K562 (cell line): Measurements from ENCODE around the gene PLD1. TPM values are rescaled to one million over a fixed set of nuclear protein-coding genes. Genes with fewer than 3 reads are reported as not detected.

ENCODE experiments used
- ATAC-seq: fragments of 200-7000 bp; cut with Tn5 transposase; 3 replicates; pipeline ENCODE4 v1.9.1; 2020; ENCODE audit warnings: moderate library complexity
- BruUV-seq: library from RNA; stranded (reverse); fragments of 400-500 nt; replicated peaks from 2 replicates; lab custom pipeline; 2021; lab: Mats Ljungman, UMichigan
- CTCF ChIA-PET: fragments of 300-600 bp; formaldehyde crosslinking; extraction: SDS; loops from one replicate; lab custom pipeline; 2021; ENCODE audit warnings: low intra/inter-chr PET ratio; lab: Yijun Ruan, JAX
- POLR2A ChIA-PET: fragments of 300-600, 350-650 bp; sonication (Branson Sonifier 250); formaldehyde crosslinking; extraction: SDS; loops from one replicate; lab custom pipeline; 2021; ENCODE audit warnings: antibody characterized with exemption, inconsistent platforms; lab: Yijun Ruan, JAX
- DNase-seq, 4 experiments: peaks; one replicate each; pipeline versions ENCODE4 v3.0.0 to v3.0.0-alpha.2; 2011 to 2018; ENCODE audit warnings: low spot score in 3 of 4, mixed read lengths in 3 of 4; ENCODE audit errors: extremely low read depth in 1 of 4
- FAIRE-seq: peaks from 2 replicates; lab custom pipeline; 2011; peaks lifted over from hg19 to GRCh38; lab: Jason Lieb, UNC
- H2AFZ ChIP-seq: 2 replicates; pipeline ENCODE4 v1.6.0; 2011; ENCODE audit warnings: low read depth, low read length, control low read depth, inconsistent platforms
- H3K27ac ChIP-seq: fragments of 200-600 bp; 3 replicates; pipeline ENCODE4 v1.8.0; 2011; ENCODE audit warnings: low read depth, mild to moderate bottlenecking, control low read depth, inconsistent platforms, low read length, moderate library complexity, mixed read lengths; ENCODE audit errors: extremely low read depth
- H3K27me3 ChIP-seq, 2 experiments: fragments of 300-600 bp in 1 of 2; 2 replicates in 1 of 2; 3 replicates in 1 of 2; pipeline versions ENCODE4 v1.6.0 to v1.8.0; 2011; ENCODE audit warnings: inconsistent platforms in 2 of 2, low read length in 2 of 2, mild to moderate bottlenecking in 1 of 2, mixed read lengths in 1 of 2, moderate library complexity in 1 of 2; ENCODE audit not compliant: control insufficient read depth in 2 of 2, insufficient read depth in 2 of 2
- H3K36me3 ChIP-seq: fragments of 300-600 bp; 3 replicates; pipeline ENCODE4 v1.8.0; 2011; ENCODE audit warnings: mild to moderate bottlenecking, low read length, inconsistent platforms; ENCODE audit not compliant: control insufficient read depth, insufficient read depth
- H3K4me1 ChIP-seq, 2 experiments: fragments of 200-600 bp in 1 of 2; replicated peaks in 1 of 2; 2 replicates in 1 of 2; 3 replicates in 1 of 2; pipeline versions ENCODE4 v1.5.1 to v1.8.0; 2011; ENCODE audit warnings: inconsistent platforms in 2 of 2, low read length in 2 of 2, mild to moderate bottlenecking in 1 of 2, mixed read lengths in 1 of 2, moderate library complexity in 1 of 2; ENCODE audit not compliant: control insufficient read depth in 2 of 2, insufficient read depth in 2 of 2
- H3K4me2 ChIP-seq: 2 replicates; pipeline ENCODE4 v1.6.1; 2011; ENCODE audit warnings: low read length, control low read depth, inconsistent platforms, mixed read lengths; ENCODE audit not compliant: insufficient read depth
- H3K4me3 ChIP-seq: fragments of 200-600 bp; sonication (generic), shearing (Covaris generic); 2 replicates; pipeline ENCODE4 v1.5.1; 2016; ENCODE audit warnings: control low read depth, inconsistent platforms
- H3K79me2 ChIP-seq: fragments of 200-600 bp; 3 replicates; pipeline ENCODE4 v1.8.0; 2011; ENCODE audit warnings: low read length, inconsistent platforms; ENCODE audit not compliant: control insufficient read depth, insufficient read depth
- H3K9ac ChIP-seq, 2 experiments: 2 replicates each; pipeline versions ENCODE4 v1.6.0 to v1.6.1; 2011; ENCODE audit warnings: low read depth in 2 of 2, low read length in 2 of 2, control low read depth in 1 of 2, inconsistent platforms in 1 of 2, mild to moderate bottlenecking in 1 of 2, mixed read lengths in 1 of 2; ENCODE audit not compliant: insufficient read depth in 1 of 2
- H3K9me1 ChIP-seq: one replicate; pipeline ENCODE4 v1.6.0; 2011; ENCODE audit warnings: inconsistent platforms, mild to moderate bottlenecking, low read length, moderate library complexity; ENCODE audit not compliant: control insufficient read depth, insufficient read depth
- H3K9me3 ChIP-seq: replicated peaks from 2 replicates; pipeline ENCODE4 v1.5.1; 2011; ENCODE audit warnings: low read depth, low read length, inconsistent platforms; ENCODE audit not compliant: control insufficient read depth, insufficient read depth
- H4K20me1 ChIP-seq: replicated peaks from 2 replicates; pipeline ENCODE4 v1.6.1; 2011; ENCODE audit warnings: low read length, inconsistent platforms, mixed read lengths; ENCODE audit not compliant: control insufficient read depth, insufficient read depth
- HDGF ChIP-seq: fragments of 450-650 bp; IDR thresholded peaks from 2 replicates; pipeline ENCODE4 v1.6.1; 2016
- NR0B1 ChIP-seq: fragments of 450-650 bp; IDR thresholded peaks from one replicate; pipeline ENCODE4 v1.6.1; 2018; ENCODE audit warnings: mild to moderate bottlenecking, moderate library complexity; ENCODE audit not compliant: partially characterized antibody
- PCBP1 ChIP-seq: fragments of 200-400 bp; formaldehyde crosslinking; IDR thresholded peaks from 2 replicates; pipeline ENCODE4 v1.6.1; 2018; ENCODE audit warnings: mild to moderate bottlenecking, low read depth, low read length; ENCODE audit not compliant: poor library complexity, severe bottlenecking
- SETDB1 ChIP-seq: IDR thresholded peaks from one replicate; pipeline ENCODE4 v1.6.1; 2012; ENCODE audit warnings: low read length, control low read depth, inconsistent platforms
- USF1 ChIP-seq: sonication (generic); formaldehyde crosslinking; IDR thresholded peaks from 2 replicates; pipeline ENCODE4 v1.9.0; 2022; ENCODE audit warnings: mild to moderate bottlenecking, missing genetic modification reagents
- ZNF165 ChIP-seq: fragments of 250-450 bp; sonication (Bioruptor Pico); IDR thresholded peaks from 2 replicates; pipeline ENCODE4 v1.4.0; 2020; ENCODE audit warnings: borderline replicate concordance
- ZNF436 ChIP-seq: fragments of 250-450, 450-650 bp; sonication (Bioruptor Pico); formaldehyde crosslinking; IDR thresholded peaks from 2 replicates; pipeline ENCODE4 v1.7.0; 2020; ENCODE audit warnings: mild to moderate bottlenecking
- in situ Hi-C: fragments of 300-500 bp; cut with MboI; formaldehyde crosslinking; loops from 4 replicates; pipeline ENCODE4 v1.15.0; 2018; ENCODE audit warnings: inconsistent platforms, mixed read lengths
- intact Hi-C: fragments of 100-400 bp; cut with micrococcal nuclease; formaldehyde crosslinking; loops from 2 replicates; pipeline ENCODE4 v1.14.2; 2022
- polyA plus RNA-seq, 8 experiments: library from polyadenylated mRNA; depleted of rRNA in 4 of 8; stranded (reverse) in 5 of 8; unstranded in 3 of 8; fragments of >200 nt; fragmentation: Nextera tagmentation in 2 of 8; fragmentation: Illumina TruSeq in 1 of 8; extraction: Ambion mirVana in 2 of 8; extraction: Trizol in 1 of 8; gene quantifications; 2 replicates each; pipeline versions ENCODE4 v1.2.1 to v1.2.3, GENCODE V29; 2011 to 2014; ENCODE audit warnings: inconsistent platforms in 1 of 8, missing spikeins in 1 of 8
- total RNA-seq, 7 experiments: library from RNA; depleted of rRNA in 6 of 7; stranded (reverse); fragments of >200 nt in 6 of 7; fragmentation: Illumina TruSeq in 2 of 7; extraction: Trizol in 2 of 7; gene quantifications; 2 replicates each; pipeline versions ENCODE4 v1.2.1 to v1.2.3, GENCODE V29; 2011 to 2021; ENCODE audit warnings: low replicate concordance in 1 of 7

The PLD1 gene
- total and polyA plus RNA-seq, 9 of the 15 experiments (the other 6 are each of a cell fraction or from before 2014, with no cell fraction given), result 8.4 to 26.1 (median 18.6) TPM

GRCh38 chr3:171568766-171569165 lies 241.5 kb downstream of the PLD1 start:
- POLR2A ChIA-PET, result interaction anchor here (0.7 kb wide), 1 partner anchor 728 kb away, joined by 5 read pairs; no protein-coding TSS in a partner anchor
- intact Hi-C loops (loop anchor here (5.0 kb wide), 4 partner anchors 106 to 411 kb away; partner anchors contain the start of gene TNIK), in situ Hi-C loops (loop anchor here (5.0 to 10.0 kb wide), 3 partner anchors 376 to 606 kb away; no protein-coding TSS in a partner anchor)
- no peak for DNase-seq
- H3K9ac ChIP-seq, result no peak overlapping the region
- H3K9me3 ChIP-seq, result no peaks in the 10 kb centered on the region
- no peak overlapping the region for H3K27ac ChIP-seq
- CTCF ChIA-PET, result no interaction called here
- no peaks in the 10 kb centered on the region for H3K9me1 ChIP-seq
- FAIRE-seq, result no peak
- H3K36me3 ChIP-seq, result no peaks in the 10 kb centered on the region
- no peaks in the 10 kb centered on the region for H3K27me3 ChIP-seq
- BruUV-seq, result no TSS peak
- no peaks in the 10 kb centered on the region for H4K20me1 ChIP-seq
- ATAC-seq, result no peak
- no peaks in the 10 kb centered on the region for H3K4me1 ChIP-seq
- H3K4me3 ChIP-seq, result no peak overlapping the region
- no peaks in the 10 kb centered on the region for H3K79me2 ChIP-seq
- H2AFZ ChIP-seq, result no peak overlapping the region
- no peak for TF ChIP-seq ZNF436 (CRISPR knock-in tag)
- TF ChIP-seq SETDB1, result no peak
- no peak for TF ChIP-seq HDGF
- no peak for TF ChIP-seq USF1 (CRISPR knock-in tag)
- TF ChIP-seq ZNF165 (CRISPR knock-in tag), result no peak
- TF ChIP-seq PCBP1, result no peak
- TF ChIP-seq NR0B1, result no peak
- no peak overlapping the region for H3K4me2 ChIP-seq
